GM21390 (cell line): ENCODE results near the gene PTX4.

Source experiments
- ATAC-seq: cut with Tn5 transposase; IDR thresholded peaks from one replicate; pipeline ENCODE4 v1.9.1; 2021; ENCODE audit not compliant: unreplicated experiment

PTX4 gene, protein sequence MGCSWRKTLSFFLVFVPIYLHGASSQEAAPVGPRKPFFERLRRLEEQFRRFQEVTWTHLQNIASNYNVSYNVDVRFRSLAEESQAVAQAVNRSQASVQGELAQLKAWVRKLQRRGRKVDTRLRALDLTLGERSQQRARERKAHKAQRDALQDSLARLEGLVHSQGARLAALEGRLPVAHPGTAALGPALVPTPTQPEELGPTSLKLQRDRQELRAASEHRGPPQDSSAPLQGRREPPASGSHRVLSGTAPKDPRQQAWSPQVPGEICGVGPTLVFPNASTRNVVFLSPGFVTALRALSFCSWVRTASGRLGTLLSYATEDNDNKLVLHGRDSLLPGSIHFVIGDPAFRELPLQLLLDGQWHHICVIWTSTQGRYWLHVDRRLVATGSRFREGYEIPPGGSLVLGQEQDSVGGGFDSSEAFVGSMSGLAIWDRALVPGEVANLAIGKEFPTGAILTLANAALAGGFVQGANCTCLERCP

DNA sequence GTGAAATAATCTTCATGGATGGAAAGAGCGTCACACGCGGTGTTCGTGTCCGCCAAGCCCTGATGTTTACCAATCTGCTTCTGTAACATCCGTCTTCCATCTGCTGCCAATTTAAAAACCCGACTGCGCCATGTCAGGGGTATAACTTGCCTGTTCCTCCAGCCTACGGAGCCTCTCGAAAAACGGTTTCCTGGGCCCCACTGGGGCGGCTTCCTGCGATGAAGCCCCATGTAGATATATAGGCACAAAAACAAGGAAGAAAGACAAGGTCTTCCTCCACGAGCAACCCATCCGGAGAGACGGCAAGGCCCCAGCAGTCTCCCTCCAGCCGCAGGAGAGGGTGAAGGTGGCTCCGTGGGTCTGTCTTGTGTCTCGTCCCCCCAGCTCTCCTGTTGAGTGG is at the start of gene PTX4:
TSS of gene PTX4 (minus strand) at position 326 of the 400 bp plus-strand sequence. CDS start at position 291, 35 bp downstream.
- no peak for ATAC-seq

DNA sequence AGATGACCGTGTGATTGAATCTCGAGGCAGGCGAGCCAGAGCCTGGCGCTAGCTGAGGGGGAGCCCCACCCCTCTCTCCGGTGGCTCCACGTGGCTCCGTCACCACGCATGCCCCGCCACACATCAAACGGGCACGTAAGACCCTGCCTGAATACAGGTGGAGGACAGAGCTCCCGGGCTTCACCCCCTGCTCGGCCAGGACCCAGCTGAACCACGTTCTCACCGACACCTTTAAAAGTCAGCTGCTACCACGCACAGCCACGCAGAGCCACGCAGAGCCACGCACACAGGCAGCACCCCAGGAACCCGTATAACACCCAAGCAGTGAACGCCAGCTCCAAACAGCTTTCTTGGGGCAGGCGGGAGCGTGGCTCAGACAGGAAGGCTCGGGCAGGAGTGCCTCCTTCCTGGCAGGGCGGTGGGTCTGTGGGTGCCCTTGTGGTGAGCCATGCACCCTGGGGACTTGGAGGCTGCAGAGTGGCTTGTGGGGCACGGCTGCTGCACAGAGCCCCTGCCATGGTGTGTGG is 49.1 kb upstream of the PTX4 start:
- no peak for ATAC-seq

DNA sequence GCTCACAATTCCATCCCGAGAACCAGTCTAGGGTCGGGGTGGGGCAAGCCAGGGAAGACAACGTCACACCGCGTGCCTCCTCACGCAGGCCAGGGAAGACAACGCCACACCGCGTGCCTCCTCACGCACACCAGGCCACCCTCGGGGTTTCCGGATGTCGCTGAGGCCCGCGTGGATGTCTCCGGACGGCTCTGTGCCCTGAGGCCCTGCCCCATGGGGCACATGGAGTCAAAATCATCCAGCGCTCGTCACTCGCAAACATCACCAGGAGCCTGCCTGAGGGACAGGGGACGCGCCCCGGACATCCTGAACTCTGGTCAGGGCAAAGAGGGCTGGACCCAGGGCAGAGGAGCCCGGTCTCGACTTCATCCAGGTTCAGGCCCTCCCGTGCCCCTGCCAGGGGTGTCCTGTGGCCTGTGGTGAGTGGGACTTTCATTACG is 48.4 kb upstream of the PTX4 start:
- no peak for ATAC-seq

DNA sequence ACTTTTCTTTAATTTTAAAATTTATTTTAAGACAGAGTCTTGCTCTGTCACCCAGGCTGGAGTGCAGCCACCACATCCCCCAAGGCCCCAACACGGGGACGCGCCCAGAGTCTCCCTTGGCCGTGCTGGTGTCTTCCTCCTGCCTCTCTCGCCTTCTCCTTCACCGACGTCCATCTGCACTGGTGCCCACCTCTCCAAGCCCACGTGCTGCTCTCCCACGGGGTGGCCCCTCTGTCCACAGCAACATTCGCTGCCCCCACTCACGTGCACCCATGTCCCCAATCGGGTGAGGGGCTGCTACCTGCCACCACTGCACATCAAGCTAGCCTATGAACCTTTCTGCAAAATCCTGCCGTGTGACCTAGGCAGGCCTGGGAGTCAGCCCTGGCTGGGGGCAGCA is 47.9 kb upstream of the PTX4 start:
- no peak for ATAC-seq

DNA sequence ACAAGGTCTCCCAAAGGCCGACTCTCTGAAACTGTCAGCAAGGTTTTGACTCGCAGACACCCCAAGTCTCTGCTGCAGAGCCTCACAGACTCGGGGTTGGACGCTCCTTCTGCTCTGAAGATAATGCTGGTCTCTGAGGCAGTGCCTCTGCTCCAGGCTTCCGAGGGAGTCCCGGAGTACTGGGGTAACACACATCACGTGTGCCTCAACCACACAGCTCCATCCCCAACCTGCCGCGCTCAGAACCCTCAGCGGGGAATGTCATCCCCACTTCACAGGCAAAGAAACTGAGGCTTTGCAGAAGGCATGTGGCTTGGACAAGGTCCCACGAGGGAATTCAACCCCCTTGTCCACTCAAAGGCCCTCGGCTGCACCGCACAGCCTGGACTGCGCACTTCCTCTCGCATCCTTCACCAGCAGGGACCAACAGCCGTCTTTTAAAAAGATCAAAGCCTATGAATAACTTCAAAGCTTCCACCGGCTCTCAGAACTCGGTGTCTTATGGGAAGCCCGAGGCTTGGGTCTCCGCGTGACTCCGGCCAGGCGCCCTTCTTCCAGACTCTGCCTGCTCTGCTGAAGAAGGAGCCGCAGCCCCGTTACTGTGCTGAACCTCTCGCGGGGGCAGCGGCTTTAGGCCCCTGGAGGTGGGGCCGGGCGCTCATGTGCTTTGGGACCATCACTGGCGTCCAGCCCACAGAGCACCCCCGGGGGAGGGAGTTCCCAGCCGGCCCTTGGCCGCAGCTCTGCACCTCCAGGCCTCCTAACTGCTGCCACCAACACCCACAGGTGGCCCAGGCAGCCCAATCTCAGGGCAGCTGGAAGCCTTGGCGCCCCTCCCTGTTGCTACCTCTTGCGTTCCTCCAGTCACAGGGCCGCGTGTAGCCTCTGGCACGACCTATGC is 46.9 kb upstream of the PTX4 start:
- ATAC-seq, result no peak

DNA sequence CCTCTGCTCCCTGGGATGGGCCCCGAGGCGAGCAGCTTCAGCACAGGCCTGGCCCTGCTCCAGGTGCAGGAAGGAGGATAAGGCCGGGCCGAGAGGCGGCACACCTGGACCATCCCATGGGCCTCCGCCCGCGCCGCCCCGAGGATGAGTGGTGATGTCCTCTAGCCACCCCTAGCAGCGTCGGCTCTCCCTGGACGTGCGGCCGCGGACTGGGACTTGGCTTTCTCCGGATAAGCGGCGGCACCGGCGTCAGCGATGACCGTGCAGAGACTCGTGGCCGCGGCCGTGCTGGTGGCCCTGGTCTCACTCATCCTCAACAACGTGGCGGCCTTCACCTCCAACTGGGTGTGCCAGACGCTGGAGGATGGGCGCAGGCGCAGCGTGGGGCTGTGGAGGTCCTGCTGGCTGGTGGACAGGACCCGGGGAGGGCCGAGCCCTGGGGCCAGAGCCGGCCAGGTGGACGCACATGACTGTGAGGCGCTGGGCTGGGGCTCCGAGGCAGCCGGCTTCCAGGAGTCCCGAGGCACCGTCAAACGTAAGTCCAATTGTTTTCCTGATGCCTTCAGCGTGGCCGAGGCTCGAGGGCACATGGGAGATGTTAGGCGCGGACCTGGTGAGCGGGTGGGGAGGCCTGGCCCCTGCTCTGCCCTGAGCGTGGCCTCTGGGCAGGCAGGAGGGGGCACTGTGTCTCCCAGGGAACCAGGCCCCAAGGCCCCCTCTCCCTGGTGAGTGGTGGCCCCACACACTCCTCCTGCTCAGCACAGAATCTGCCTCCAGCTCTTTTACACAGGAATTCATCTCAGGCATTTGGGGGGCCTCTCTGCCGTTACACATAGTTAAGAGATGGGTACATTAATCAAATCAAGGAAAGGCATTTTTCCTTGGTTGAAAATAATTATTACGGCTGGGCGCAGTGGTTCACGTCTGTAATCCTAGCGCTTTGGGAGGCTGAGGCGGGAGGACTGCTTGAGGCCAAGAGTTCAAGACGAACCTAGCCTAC is 45.6 kb upstream of the PTX4 start:
- ATAC-seq, result no peak

DNA sequence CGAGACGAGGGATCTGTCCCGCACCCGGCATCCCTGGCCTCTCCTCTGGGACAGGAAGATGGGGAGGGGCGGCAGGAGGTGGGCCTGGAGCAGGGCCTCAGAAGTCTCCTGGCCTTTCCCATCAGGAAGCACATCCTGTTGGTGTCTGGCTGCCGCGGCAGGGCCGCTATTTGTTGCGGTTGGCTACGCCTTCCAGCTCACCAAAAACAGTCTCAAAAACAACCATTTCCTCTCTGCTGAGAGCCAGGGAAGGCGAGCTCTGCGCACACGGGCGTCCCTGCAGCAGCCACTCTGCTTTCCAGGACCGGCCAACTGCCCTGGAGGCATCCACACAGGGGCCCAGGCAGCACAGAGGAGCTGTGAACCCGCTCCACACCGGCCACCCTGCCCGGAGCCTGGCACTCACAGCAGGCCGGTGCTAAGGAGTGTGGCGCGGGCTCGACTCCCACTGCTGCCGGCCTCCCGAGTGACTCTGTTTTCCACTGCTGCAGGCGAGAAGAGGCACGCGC is 44.8 kb upstream of the PTX4 start, which contains the start of gene TMEM204:
TSS of gene TMEM204 (plus strand) at position 224 of the 509 bp plus-strand sequence. CDS start 610 bp downstream, outside the sequence.
- no peak for ATAC-seq

DNA sequence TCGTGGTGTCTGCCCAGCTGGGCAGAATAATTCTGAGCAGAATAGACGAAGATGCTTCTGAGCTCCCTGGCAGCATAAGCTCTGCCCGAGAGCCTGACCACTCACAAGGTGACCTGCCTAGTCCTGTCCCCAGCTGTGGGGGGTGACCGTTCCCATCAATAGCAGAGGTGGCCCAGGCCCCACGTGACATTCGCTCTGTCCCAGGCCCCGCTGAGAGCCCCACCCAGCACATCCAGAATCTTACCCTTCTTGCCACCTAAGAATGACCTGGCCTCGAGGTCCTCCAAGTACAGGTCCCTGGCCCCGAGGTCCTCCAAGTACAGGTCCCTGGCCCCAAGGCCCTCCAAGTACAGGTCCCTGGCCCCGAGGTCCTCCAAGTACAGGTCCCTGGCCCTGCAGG is 44.0 kb upstream of the PTX4 start:
- ATAC-seq, result no peak

DNA sequence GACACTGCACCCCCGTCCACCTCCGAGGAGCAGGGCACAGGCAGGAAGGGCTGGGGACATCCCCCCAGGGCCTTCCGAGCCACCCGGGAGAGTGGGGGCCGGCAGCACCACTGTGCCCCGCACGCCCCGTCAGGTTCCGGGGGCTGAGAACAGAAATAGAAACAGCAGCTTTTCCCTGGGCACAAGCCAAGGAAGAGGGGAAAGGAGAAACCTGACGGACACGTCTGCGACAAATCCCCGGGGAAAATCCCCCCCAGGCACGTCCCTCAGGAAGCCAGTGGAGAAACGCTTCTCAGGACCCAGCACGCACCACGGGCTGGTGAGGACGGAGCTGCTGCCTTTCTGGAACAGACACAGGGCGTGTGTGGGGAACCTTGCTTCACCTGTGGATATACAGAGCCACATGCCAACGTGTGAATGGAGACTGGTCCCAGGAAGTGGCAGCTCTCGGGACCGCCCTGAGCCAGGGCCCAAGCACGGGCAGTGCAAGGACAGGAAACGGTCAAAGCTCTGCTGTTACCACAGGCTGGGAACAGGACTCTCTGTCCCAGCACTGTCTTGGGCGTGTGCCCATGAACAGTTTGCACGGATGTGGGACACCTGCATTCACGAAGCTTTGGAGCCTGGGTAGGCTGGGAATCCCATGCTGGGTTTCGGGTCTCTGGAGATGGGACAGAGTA is 43.5 kb upstream of the PTX4 start:
- no peak for ATAC-seq

DNA sequence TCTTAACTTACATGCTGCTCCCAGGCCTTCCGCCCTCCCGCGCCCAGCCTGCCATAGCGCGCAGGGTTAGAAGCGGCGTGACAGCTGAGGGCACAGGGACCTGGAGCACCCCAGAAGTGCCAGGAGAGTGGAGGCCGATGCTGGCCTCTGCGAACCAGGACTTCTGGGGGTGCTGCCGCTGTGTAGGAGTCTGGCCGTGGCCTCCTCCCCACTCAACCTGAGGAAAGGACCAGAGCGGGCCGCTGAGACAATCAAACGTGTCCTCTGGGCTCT is 42.8 kb upstream of the PTX4 start:
- no peak for ATAC-seq

DNA sequence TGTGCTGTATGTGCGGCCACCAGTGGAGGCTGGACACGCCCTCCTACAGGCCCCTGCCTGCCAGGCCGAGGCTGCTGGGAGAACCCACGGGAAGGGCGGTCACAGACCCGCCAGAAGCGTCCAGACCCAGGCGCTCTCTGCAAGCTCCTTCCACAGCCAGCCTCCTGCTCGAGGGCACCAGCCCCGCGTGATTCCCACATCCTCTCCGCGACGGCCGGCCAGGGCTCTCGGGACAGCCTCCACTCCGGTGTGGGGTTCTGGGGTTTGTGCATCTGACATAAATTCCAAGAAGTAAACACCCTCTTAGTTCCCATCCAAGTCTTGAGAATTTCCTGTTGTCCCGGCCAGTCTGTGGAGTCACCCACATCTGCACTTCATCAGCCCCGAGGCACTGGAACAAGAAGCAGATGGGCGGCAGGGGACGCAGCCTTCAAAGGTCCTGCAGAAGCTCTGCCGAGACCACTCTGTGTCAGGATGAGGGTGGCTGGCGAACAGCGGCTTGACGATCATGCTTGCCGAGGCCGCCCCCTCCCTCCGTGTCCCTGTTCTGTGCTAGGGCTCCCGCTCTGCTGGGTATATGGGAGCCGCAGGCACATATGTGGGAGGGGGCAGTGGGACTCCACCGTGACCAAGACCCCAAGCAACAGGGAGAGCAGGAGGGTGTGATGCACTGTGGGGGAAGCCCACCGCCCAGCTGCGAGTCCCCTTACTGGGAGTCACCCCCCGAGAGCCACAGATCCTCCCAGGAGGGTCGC is 42.3 kb upstream of the PTX4 start:
- no peak for ATAC-seq

DNA sequence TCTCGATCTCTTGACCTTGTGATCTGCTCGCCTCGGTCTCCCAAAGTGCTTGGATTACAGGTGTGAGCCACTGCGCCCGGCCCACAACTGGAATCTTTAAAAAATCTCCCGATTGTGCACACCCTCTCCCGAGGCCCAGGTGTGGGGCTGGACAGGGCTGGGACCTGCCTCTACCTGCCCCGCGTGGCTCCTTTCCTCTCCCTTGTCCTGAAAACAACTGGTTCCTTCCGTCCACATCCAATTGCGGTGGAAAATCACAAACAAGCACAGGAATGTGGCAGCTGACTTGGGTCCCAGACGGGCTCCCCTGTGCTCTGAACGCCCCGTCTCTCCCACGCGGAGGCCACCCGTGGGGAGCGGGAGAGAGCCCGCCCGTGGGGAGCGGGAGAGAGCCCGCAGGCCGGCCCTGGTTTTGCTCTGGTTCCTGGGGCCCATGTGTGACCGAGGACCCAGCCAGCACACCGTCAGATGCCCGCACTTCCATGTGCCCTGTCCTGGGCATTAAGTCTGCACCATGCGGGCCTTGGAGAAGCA is 41.7 kb upstream of the PTX4 start:
- ATAC-seq, result no peak

DNA sequence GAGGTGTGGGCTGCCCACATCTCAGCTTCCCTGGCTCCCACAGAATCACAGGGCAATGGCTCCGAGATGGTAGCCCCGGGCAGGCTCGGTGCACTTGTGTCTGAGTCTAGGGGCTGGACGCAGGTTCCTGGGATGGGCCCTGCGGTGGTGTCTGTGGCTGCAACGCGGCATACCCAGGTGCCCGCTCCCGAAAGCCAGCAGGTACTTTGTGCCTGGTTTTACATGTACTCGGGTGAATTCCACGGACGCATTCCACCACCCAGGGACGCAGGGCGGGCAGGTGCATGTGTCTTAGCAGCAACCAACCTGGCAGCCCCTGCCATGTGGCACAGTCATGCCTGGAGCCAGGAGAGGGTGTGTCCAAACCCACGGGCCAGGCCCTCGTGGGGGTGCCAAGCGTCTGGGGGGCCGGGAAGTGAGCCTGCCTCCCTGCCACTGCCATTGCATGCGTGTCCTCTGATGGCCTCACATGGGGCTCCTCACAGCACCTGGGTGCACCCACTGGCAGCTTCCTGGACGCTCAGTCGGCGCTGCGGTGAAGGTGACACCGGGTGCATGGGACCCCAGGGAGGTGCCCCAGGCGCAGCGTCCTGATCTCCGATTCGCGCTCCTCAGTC is 40.3 kb upstream of the PTX4 start:
- no peak for ATAC-seq

DNA sequence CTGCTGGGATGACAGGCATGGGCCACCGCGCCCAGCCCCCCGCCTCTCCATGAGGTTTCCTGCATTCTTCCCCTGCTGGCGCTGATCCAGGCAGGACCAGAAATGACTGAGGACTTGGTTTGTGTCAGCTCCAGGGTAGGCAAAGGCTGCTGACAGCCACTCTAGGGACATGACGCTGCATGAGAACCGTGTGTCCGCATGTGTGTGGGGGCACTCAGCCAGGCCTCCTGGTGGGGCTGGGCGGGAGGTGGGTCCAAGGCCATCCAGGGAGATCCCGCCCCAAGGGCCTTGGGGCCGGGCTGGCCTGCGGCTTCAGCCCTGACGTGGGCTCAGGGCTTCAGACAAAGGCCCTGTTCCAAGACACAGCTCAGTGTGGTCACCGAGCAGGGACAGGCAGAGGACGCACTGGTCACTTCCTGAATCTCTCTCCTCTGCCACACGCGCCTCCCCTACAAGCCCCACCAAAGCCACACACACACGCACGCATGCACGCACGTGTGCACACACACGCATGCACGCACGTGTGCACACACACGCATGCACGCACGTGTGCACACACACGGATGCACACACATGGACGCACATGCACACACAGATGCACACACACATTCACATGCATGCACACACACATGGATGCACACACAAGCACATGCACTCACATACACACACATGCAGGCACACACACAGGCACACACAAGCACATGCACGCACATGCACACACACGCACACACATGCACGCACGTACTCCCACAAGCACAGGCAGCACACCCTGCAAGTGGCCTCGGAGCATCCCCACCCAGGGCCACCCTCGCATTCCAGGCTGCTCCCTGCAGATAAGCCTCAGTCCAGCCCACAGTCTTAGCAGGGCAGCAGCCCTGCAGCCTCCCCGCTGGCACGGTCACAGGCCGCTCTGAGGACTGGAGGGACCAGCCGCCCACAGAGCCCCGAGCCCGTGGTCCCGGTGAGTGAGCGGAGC is 39.4 kb upstream of the PTX4 start:
- ATAC-seq, result no peak

DNA sequence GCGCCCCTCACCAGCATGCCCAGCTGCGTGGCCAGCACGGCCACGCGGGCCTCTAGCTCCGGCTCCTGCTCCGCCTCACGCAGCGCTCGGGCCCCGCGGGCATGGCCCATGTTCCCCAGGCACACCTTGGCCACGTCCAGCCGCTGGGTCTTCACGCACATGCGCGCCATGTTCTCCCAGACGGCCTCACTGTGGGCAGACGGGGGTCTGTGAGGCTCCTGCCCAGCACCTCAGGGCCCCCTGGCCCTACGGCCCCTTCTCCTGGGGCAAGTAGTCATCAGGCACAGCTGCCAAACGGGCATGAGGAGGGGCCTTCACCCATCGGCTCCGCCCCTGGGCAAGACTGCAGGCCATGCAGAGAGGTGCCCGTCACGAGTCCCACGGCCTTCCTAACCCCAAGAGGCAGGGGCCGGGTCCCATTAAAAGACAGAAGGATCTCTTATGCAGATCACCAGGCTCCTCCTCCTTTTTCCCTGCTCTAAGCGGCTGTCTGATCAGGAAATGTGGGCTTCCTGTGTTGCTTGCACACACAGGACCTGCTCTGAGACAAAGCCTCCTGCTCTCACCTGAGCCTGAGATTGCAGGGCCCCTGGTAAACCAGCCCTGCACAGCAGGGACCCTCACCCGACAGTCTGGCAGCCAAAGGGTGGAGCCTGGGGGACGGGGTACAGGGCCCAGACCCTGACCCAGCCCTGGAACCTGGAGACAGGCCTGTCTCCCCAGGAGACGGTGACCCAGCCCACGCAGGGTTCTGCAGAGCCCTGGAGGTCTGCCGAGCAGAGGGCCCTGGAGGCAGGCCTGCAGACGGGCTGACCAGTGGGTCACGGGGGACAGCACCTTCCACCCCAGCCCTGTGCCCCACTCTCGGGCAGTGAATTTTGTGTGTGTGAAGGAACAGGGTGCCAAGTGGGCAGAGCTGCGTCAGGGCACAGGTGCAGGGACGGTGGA is 38.1 kb upstream of the PTX4 start:
- no peak for ATAC-seq
